Vein endothelial cell (primary cell): Measurements from ENCODE around the gene DET1. TPM values are rescaled to one million over a fixed set of nuclear protein-coding genes. Genes with fewer than 3 reads are reported as not detected.

ENCODE experiments used
- small RNA-seq: library from RNA; depleted of rRNA; stranded (forward); fragments of <200 nt; gene quantifications from one replicate; pipeline ENCODE3, GENCODE V24; 2012
- total RNA-seq: library from RNA; depleted of rRNA; stranded (reverse); fragments of >200 nt; gene quantifications from 2 replicates; pipeline ENCODE4 v1.2.3, GENCODE V29; 2012

DET1 gene
- total RNA-seq, result 5.3 and 6.9 TPM in 2 replicates

DNA sequence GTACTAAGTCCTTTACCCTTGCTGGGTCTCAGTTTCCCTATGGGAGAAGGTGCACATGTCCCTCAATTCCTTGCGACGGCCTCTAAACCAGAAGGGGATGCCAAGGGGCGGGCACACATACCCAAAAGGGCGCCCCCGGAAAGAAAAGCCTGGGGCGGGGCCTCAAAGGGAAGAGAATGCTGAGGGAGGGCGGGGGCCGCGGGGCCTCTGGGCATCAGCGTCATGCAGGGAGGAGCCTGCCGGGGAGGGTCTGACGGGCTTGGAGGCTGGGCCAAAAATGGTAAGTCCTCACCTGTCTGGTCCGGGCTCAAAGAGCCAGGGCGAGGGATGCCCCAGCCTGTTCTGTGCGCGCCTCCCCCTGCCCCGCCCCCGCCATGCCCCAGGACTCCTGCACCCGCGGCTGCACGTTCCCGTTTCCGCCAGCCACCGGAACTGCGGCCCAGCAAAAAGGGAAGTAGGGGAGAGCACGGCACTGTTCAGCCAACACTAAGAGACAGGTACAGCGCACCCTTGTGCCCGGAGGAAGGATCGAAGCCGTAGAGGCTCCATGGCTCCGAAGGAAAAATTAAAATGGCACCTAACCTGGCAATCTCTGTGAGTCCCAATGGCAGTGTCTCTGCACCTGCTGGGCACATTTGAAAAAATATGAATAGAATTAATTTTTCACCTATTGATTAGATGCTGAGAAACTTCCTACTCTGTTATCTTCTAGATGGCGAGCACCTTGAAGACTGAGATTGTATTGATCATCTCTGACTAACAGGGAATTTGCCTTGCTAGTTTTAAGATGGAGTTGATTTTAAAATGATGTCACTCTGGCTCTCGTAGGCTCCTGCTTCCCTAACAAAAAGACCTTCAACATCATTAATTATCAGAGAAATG, at the start of gene DET1:
Gene DET1 (minus strand): TSS at position 434 of the 882 bp plus-strand sequence. CDS start 14,976 bp downstream, outside the sequence.

DNA sequence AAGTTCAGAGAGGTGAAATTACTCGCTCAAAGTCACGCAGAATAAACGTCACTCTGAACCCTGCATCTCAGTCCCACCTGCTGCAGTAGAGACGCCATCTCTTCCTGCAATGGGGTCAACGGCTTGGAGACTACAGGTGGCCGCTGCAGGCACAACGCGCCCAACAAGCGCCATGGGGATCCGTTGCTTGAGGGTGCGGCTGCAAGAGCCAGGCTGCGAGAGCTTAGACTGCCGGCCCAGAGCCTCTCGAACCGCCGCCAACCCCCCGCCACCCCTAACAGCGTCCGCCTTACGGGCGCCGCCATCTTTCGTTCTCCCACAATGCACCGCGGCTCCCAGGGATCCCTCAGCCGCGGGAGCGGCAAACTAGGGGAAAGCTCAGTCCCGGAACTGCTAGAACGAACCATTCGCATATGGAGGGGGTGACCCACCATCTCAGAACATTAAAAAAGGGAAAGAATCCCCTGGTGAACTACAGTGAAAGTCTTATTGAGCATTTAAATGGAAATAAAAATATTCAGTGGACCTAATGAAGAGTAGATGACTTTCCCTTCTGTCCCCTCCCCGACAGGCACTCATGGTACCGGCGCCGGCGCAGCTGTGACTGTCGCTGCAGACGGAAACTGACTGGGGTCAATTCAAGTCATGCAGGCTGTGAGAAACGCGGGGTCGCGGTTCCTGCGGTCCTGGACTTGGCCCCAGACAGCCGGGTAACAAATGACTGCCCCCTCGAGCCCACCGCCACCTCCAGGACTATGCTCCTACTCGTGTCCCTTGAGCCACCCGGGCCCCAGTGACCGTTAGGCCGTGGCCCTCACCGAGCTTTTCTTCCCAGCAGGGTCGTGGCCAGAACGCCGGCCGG, 79.2 kb downstream of the DET1 start, which contains the start of the genes MRPL46 and MRPS11:
Gene MRPL46 (minus strand): TSS at position 316 of the 862 bp plus-strand sequence. CDS start 11 bp downstream, at position 305.
Gene MRPS11 (plus strand): TSS at position 636 of the 862 bp plus-strand sequence. CDS start 10 bp downstream, at position 646.

Small RNAs within 50 kb of the gene (small RNA-seq; reads per million reads assigned to genes)
- not detected for gene AC013489.2

Other genes starting within 250 kb of the DET1 start
- 14.7 and 15.6 TPM in 2 replicates for gene MRPL46, start 79.3 kb downstream of the DET1 start, total RNA-seq
- 32.4 and 34.3 TPM in 2 replicates for gene MRPS11, start 79.0 kb downstream of the DET1 start, total RNA-seq
- gene AEN, start 74.7 kb upstream of the DET1 start, total RNA-seq, result 78.0 and 83.0 TPM in 2 replicates
- gene ISG20, start 92.3 kb upstream of the DET1 start, total RNA-seq, result 4.5 and 4.9 TPM in 2 replicates